Glutamatergic neuron (in vitro differentiated cells): ENCODE results near the gene ATRNL1. TPM values are rescaled to one million over a fixed set of nuclear protein-coding genes. Genes with fewer than 3 reads are reported as not detected.

Source experiments
- DNase-seq: peaks from one replicate; pipeline ENCODE4 v3.0.0; 2022
- H3K27ac Mint-ChIP-seq: one replicate; pipeline ENCODE4 v1.8.0; 2020; ENCODE audit warnings: mild to moderate bottlenecking, mixed read lengths, inconsistent platforms; ENCODE audit not compliant: unreplicated experiment
- H3K27me3 Mint-ChIP-seq: one replicate; pipeline ENCODE4 v1.8.0; 2020; ENCODE audit warnings: mild to moderate bottlenecking, moderate library complexity, mixed read lengths, inconsistent platforms; ENCODE audit not compliant: unreplicated experiment
- H3K36me3 Mint-ChIP-seq: one replicate; pipeline ENCODE4 v1.8.0; 2020; ENCODE audit warnings: mild to moderate bottlenecking, mixed read lengths, inconsistent platforms; ENCODE audit not compliant: unreplicated experiment
- H3K4me1 Mint-ChIP-seq: one replicate; pipeline ENCODE4 v1.8.0; 2020; ENCODE audit warnings: mild to moderate bottlenecking, low read depth, mixed read lengths, inconsistent platforms; ENCODE audit not compliant: unreplicated experiment
- H3K4me3 Mint-ChIP-seq: one replicate; pipeline ENCODE4 v1.8.0; 2020; ENCODE audit warnings: mild to moderate bottlenecking, mixed read lengths, inconsistent platforms; ENCODE audit not compliant: unreplicated experiment
- H3K9me3 Mint-ChIP-seq: one replicate; pipeline ENCODE4 v1.8.0; 2020; ENCODE audit warnings: mild to moderate bottlenecking, moderate library complexity, mixed read lengths, inconsistent platforms; ENCODE audit not compliant: unreplicated experiment
- CTCF ChIP-seq: fragments of 200-600 bp; sonication (generic); IDR thresholded peaks from one replicate; pipeline ENCODE4 v1.5.0; 2021; ENCODE audit not compliant: partially characterized antibody, unreplicated experiment
- total RNA-seq: library from RNA; stranded (reverse); fragmentation: NEBNext Ultra II Directional; extraction: Animal tissue kit (Norgen Biotek cat#: 25700); gene quantifications from one replicate; pipeline ENCODE4 v1.2.1, GENCODE V29; 2021; ENCODE audit not compliant: unreplicated experiment

The ATRNL1 gene
- total RNA-seq, 1 donor from 2014 or later, result 35.9 TPM

- H3K4me1 Mint-ChIP-seq, result peaks cover 9% of the 10 kb centered on the region
- DNase-seq, result no peak
- TF ChIP-seq CTCF, result no peak
- H3K27ac Mint-ChIP-seq, result no peak overlapping the region
- H3K27me3 Mint-ChIP-seq, result peaks cover 3% of the 10 kb centered on the region
- H3K4me3 Mint-ChIP-seq, result no peak overlapping the region
- H3K36me3 Mint-ChIP-seq, result no peaks in the 10 kb centered on the region
- no peaks in the 10 kb centered on the region for H3K9me3 Mint-ChIP-seq
These were observed 838.9 kb downstream of the ATRNL1 start for GRCh38 chr10:115932099-115932498.

GRCh38 chr10:115933098-115933497 lies 839.9 kb downstream of the ATRNL1 start:
- no peaks in the 10 kb centered on the region for H3K36me3 Mint-ChIP-seq
- peaks cover 3% of the 10 kb centered on the region for H3K27me3 Mint-ChIP-seq
- no peak overlapping the region for H3K27ac Mint-ChIP-seq
- peaks cover 9% of the 10 kb centered on the region for H3K4me1 Mint-ChIP-seq
- no peaks in the 10 kb centered on the region for H3K9me3 Mint-ChIP-seq
- H3K4me3 Mint-ChIP-seq, result no peak overlapping the region
- TF ChIP-seq CTCF, result no peak
- DNase-seq, result no peak

- TF ChIP-seq CTCF, result no peak
- peaks cover 9% of the 10 kb centered on the region for H3K4me1 Mint-ChIP-seq
- no peak overlapping the region for H3K27ac Mint-ChIP-seq
- no peak for DNase-seq
- no peaks in the 10 kb centered on the region for H3K36me3 Mint-ChIP-seq
- H3K9me3 Mint-ChIP-seq, result no peaks in the 10 kb centered on the region
- H3K4me3 Mint-ChIP-seq, result no peak overlapping the region
- peaks cover 3% of the 10 kb centered on the region for H3K27me3 Mint-ChIP-seq
These were observed 842.6 kb downstream of the ATRNL1 start for GRCh38 chr10:115935731-115936130.

GRCh38 chr10:115936926-115937767 lies 844.0 kb downstream of the ATRNL1 start:
- peaks cover 3% of the 10 kb centered on the region for H3K27me3 Mint-ChIP-seq
- H3K4me3 Mint-ChIP-seq, result no peak overlapping the region
- H3K4me1 Mint-ChIP-seq, result peaks cover 9% of the 10 kb centered on the region
- no peak for DNase-seq
- TF ChIP-seq CTCF, result no peak
- H3K9me3 Mint-ChIP-seq, result no peaks in the 10 kb centered on the region
- H3K36me3 Mint-ChIP-seq, result no peaks in the 10 kb centered on the region
- no peak overlapping the region for H3K27ac Mint-ChIP-seq

GRCh38 chr10:115937768-115938056 lies 844.5 kb downstream of the ATRNL1 start:
- no peak overlapping the region for H3K4me3 Mint-ChIP-seq
- peaks cover 9% of the 10 kb centered on the region for H3K4me1 Mint-ChIP-seq
- H3K9me3 Mint-ChIP-seq, result no peaks in the 10 kb centered on the region
- TF ChIP-seq CTCF, result no peak
- no peak overlapping the region for H3K27ac Mint-ChIP-seq
- no peak for DNase-seq
- H3K36me3 Mint-ChIP-seq, result no peaks in the 10 kb centered on the region
- H3K27me3 Mint-ChIP-seq, result peaks cover 3% of the 10 kb centered on the region
